NCI-H1417 (cell line): ENCODE results near the gene SLC4A5.
"Not testable (repeated sequence)": the region's sequence is repeated elsewhere in the genome, so short reads cannot be mapped to it uniquely, and the experiment has no call there.

Experiments used
- DNase-seq, 3 experiments: peaks; one replicate each; lab custom pipeline; 2025; lab: John Stamatoyannopoulos, UW

Gene SLC4A5

GRCh38 chr2:74232426-74232825, 110.8 kb downstream of the SLC4A5 start:
- no peak for DNase-seq

GRCh38 chr2:74229865-74230264, 113.4 kb downstream of the SLC4A5 start:
- DNase-seq = not testable (repeated sequence)

- DNase-seq = no peak
These were observed 114.4 kb downstream of the SLC4A5 start for GRCh38 chr2:74228772-74229171.

- no peak for DNase-seq
These were observed 115.6 kb downstream of the SLC4A5 start for GRCh38 chr2:74227646-74228045.

- DNase-seq = no peak
These were observed 116.5 kb downstream of the SLC4A5 start for GRCh38 chr2:74226648-74227213.

- no peak for DNase-seq
These were observed 117.3 kb downstream of the SLC4A5 start for GRCh38 chr2:74225698-74226459.

GRCh38 chr2:74223941-74224770, 119.1 kb downstream of the SLC4A5 start:
- DNase-seq = no peak

- no peak for DNase-seq
These were observed 120.9 kb downstream of the SLC4A5 start for GRCh38 chr2:74222300-74222650.

- no peak for DNase-seq
These were observed 121.5 kb downstream of the SLC4A5 start for GRCh38 chr2:74221604-74222299.

GRCh38 chr2:74221091-74221490, 122.1 kb downstream of the SLC4A5 start:
- no peak for DNase-seq

GRCh38 chr2:74219846-74220486, 123.2 kb downstream of the SLC4A5 start:
- no peak for DNase-seq

- no peak for DNase-seq
These were observed 126.6 kb downstream of the SLC4A5 start for GRCh38 chr2:74216642-74217041.

GRCh38 chr2:74215771-74216170, 127.4 kb downstream of the SLC4A5 start:
- DNase-seq = not testable (repeated sequence)

- DNase-seq = no peak
These were observed 130.4 kb downstream of the SLC4A5 start for GRCh38 chr2:74212702-74213410.

- DNase-seq = no peak
These were observed 137.0 kb downstream of the SLC4A5 start for GRCh38 chr2:74206180-74206688.

- DNase-seq = peak in 2 of 3 experiments; percentile 16 to 53
These were observed 137.6 kb downstream of the SLC4A5 start for GRCh38 chr2:74205596-74205995.

- no peak for DNase-seq
These were observed 138.1 kb downstream of the SLC4A5 start for GRCh38 chr2:74205113-74205512.

GRCh38 chr2:74204436-74204835, 138.8 kb downstream of the SLC4A5 start:
- DNase-seq = no peak

- no peak for DNase-seq
These were observed 141.6 kb downstream of the SLC4A5 start for GRCh38 chr2:74201596-74201995.

GRCh38 chr2:74201196-74201595, 142.0 kb downstream of the SLC4A5 start:
- no peak for DNase-seq

GRCh38 chr2:74199871-74200305, 143.3 kb downstream of the SLC4A5 start:
- DNase-seq = peak in 1 of 3 experiments; percentile 61
